ENCODE data around the gene FNDC3B. TPM values are rescaled to one million over a fixed set of nuclear protein-coding genes. Genes with fewer than 3 reads are reported as not detected.
A peak's percentile ranks its signal among the peaks of the same experiment; 100 is the strongest.

FNDC3B gene
- total RNA-seq, 1 donor from 2014 or later: 290 TPM

DNA sequence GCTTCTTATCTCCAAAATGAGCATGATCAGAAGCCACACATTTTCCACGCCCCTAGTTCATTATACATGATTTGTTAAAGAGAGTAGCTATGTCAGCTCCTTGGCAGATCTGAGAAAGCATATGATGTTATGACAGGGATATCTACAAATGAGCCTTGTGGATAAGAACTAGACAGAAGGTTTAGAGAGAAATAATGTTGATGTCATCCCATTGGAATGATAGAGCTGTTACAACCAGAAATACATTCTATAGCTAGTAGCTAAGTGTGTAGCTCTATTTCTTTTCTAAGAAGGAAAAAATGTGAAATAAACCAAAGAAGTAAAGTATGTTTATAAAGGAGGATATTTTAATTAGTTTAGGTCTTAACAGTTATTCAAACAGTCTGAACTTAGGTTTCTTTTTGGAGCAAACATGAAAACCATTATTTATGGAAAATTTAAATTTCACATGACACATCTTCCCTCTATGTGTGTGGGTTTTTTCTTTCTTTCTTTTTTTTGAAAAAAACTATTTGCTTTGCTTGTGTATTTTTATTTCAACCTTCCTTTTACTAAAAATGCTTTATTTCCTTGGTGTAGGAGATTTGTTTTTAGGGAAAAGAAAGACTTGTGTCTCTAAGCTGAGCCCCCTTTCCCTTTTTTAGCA, 241.2 kb downstream of the FNDC3B start:
- no peaks in the 10 kb centered on the region for H3K27me3 Mint-ChIP-seq (ENCODE audit: low read depth)
- peaks cover 21% of the 10 kb centered on the region for H3K36me3 Mint-ChIP-seq (ENCODE audit: low read depth)
- H3K4me3 Mint-ChIP-seq (ENCODE audit: unreplicated experiment): peak overlapping the region; percentile 2
- no peaks in the 10 kb centered on the region for H3K9me3 Mint-ChIP-seq (ENCODE audit: low read depth)
- DNase-seq (ENCODE audit: low spot score): no peak
- TF ChIP-seq, protein P1, sequence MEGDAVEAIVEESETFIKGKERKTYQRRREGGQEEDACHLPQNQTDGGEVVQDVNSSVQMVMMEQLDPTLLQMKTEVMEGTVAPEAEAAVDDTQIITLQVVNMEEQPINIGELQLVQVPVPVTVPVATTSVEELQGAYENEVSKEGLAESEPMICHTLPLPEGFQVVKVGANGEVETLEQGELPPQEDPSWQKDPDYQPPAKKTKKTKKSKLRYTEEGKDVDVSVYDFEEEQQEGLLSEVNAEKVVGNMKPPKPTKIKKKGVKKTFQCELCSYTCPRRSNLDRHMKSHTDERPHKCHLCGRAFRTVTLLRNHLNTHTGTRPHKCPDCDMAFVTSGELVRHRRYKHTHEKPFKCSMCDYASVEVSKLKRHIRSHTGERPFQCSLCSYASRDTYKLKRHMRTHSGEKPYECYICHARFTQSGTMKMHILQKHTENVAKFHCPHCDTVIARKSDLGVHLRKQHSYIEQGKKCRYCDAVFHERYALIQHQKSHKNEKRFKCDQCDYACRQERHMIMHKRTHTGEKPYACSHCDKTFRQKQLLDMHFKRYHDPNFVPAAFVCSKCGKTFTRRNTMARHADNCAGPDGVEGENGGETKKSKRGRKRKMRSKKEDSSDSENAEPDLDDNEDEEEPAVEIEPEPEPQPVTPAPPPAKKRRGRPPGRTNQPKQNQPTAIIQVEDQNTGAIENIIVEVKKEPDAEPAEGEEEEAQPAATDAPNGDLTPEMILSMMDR (IDR thresholded peaks at IDR 0.05): no peak
- peaks cover 92% of the 10 kb centered on the region for H3K4me1 Mint-ChIP-seq (ENCODE audit: low read depth)
- H3K27ac Mint-ChIP-seq (ENCODE audit: unreplicated experiment): peak overlapping the region; percentile 93

DNA sequence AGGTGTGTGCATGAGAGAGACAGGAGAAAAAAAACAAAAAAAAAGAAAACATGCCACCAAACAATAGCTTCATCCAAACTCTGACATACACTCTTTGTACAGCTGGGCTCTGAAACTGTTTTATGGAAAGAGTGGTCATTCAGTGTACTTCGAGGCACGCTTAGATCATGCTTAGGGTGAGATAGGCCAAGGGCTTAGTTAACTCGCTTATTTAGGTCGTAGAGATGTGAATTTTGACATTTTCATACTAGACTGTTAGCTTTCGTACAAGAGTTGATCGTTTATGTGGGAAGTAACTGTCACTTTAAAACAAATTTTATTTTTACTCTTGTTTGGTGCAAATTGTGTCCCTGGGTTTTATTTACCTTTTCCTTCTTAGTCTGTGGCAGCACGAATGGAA, 242.5 kb downstream of the FNDC3B start:
- TF ChIP-seq, protein P1 (IDR thresholded peaks at IDR 0.05): no peak
- Mint-ChIP-seq H3K9me3 (ENCODE audit: low read depth) (no peaks in the 10 kb centered on the region), H3K27me3 (ENCODE audit: low read depth) (no peaks in the 10 kb centered on the region), H3K36me3 (ENCODE audit: low read depth) (peaks cover 22% of the 10 kb centered on the region), H3K4me3 (ENCODE audit: unreplicated experiment) (no peak overlapping the region), H3K4me1 (ENCODE audit: low read depth) (peaks cover 95% of the 10 kb centered on the region), H3K27ac (ENCODE audit: unreplicated experiment) (peak overlapping the region; percentile 87)
- no peak for DNase-seq (ENCODE audit: low spot score)

DNA sequence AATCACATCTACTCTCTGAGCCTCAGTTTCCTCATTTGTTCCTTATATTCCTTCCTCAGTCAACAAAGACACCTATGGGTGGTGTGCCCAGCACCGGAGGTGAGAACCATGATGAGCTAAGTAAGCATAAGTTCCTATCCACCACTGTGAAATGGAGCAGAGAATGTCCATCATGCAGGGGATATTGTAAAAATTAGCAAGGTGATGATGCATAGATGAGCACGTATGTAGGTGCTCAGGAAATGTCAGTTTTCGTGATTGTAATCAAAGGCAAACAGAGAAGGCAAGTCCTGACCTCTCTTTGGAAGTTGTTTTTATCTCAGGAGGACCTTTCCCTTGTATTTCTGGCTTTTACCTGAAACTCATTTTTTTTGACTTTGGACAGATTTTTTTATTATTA, 243.5 kb downstream of the FNDC3B start:
- Mint-ChIP-seq H3K4me3 (ENCODE audit: unreplicated experiment) (no peak overlapping the region), H3K9me3 (ENCODE audit: low read depth) (no peaks in the 10 kb centered on the region), H3K4me1 (ENCODE audit: low read depth) (peaks cover 98% of the 10 kb centered on the region), H3K36me3 (ENCODE audit: low read depth) (peaks cover 27% of the 10 kb centered on the region), H3K27ac (ENCODE audit: unreplicated experiment) (peak overlapping the region; percentile 87), H3K27me3 (ENCODE audit: low read depth) (no peaks in the 10 kb centered on the region)
- DNase-seq (ENCODE audit: low spot score): no peak
- TF ChIP-seq, protein P1 (IDR thresholded peaks at IDR 0.05): no peak

DNA sequence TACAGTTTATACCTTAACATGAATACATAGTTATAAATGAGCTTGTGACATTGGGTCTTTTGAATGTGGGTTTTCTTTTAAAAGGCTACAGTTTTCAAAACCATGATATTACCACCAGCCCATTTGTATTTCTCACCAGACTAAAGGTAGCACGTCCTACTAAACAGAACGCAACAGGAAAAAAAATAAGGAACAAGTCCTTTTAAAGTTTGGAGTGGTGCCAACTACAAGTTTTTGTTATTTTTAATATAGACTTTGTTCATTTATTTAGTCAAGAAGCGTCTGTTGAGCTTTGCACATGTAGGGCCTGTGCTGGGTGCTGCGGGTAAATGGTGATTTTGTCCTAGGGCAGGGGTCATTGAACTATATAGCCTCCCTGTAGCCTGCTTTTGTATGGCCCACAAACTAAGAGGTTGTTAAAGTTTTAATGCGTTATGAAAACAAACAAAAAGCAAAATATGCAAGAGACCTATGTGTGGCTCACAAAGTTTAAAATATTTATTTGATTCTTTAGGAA, 244.5 kb downstream of the FNDC3B start:
- Mint-ChIP-seq H3K4me3 (ENCODE audit: unreplicated experiment) (no peak overlapping the region), H3K36me3 (ENCODE audit: low read depth) (peaks cover 31% of the 10 kb centered on the region), H3K27me3 (ENCODE audit: low read depth) (no peaks in the 10 kb centered on the region), H3K27ac (ENCODE audit: unreplicated experiment) (peak overlapping the region; percentile 67), H3K4me1 (ENCODE audit: low read depth) (peaks cover 97% of the 10 kb centered on the region), H3K9me3 (ENCODE audit: low read depth) (no peaks in the 10 kb centered on the region)
- DNase-seq (ENCODE audit: low spot score): no peak
- TF ChIP-seq, protein P1 (IDR thresholded peaks at IDR 0.05): no peak

DNA sequence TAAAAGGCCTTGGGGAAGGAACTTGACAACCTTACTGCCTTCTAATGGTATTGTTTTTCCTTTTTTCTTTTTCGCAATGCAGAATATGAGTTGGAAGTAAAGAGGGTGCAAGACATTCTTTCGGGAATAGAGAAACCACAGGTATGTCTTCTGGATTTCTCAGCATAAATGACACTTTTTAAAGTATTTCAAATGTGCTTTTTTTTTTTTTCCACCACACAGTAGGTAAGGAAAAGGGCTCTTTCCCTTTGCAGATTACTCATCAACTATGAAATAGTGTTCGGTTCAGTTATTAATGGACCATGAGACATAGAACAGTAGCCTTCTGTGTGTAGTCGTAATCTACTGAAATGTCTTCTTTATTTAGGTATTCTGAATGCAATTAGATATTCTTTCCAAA, 246.5 kb downstream of the FNDC3B start:
- peaks cover 37% of the 10 kb centered on the region for H3K36me3 Mint-ChIP-seq (ENCODE audit: low read depth)
- peak overlapping the region; percentile 86 for H3K27ac Mint-ChIP-seq (ENCODE audit: unreplicated experiment)
- H3K27me3 Mint-ChIP-seq (ENCODE audit: low read depth): no peaks in the 10 kb centered on the region
- no peaks in the 10 kb centered on the region for H3K9me3 Mint-ChIP-seq (ENCODE audit: low read depth)
- H3K4me1 Mint-ChIP-seq (ENCODE audit: low read depth): peaks cover 88% of the 10 kb centered on the region
- TF ChIP-seq, protein P1 (IDR thresholded peaks at IDR 0.05): no peak
- no peak for DNase-seq (ENCODE audit: low spot score)
- no peak overlapping the region for H3K4me3 Mint-ChIP-seq (ENCODE audit: unreplicated experiment)

All from chondrocyte (in vitro differentiated cells).